ENCODE data around the gene ODAD2.

DNA sequence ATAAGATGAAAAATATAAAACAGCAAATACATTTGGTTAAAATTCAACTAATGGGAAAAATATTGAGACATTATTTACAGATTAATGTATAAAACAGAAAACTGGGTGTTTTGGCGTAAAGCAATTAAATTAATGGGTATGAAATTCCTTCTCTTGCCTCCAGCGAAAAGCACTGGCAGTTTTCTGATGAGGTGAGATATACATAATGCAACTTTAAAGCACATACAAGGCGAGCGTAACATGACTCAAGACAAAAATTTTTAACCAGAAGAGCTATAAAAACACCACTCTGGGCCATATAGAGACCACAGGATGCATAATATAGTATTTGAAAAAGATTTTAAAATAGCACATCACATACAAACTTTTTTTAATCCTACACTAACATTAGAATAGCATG, 120.6 kb downstream of the ODAD2 start:
- TF ChIP-seq, protein P1, sequence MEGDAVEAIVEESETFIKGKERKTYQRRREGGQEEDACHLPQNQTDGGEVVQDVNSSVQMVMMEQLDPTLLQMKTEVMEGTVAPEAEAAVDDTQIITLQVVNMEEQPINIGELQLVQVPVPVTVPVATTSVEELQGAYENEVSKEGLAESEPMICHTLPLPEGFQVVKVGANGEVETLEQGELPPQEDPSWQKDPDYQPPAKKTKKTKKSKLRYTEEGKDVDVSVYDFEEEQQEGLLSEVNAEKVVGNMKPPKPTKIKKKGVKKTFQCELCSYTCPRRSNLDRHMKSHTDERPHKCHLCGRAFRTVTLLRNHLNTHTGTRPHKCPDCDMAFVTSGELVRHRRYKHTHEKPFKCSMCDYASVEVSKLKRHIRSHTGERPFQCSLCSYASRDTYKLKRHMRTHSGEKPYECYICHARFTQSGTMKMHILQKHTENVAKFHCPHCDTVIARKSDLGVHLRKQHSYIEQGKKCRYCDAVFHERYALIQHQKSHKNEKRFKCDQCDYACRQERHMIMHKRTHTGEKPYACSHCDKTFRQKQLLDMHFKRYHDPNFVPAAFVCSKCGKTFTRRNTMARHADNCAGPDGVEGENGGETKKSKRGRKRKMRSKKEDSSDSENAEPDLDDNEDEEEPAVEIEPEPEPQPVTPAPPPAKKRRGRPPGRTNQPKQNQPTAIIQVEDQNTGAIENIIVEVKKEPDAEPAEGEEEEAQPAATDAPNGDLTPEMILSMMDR (IDR thresholded peaks at IDR 0.05; ENCODE audit: insufficient read depth, low read depth, low read length) = no peak
- TF ChIP-seq EZH2 (IDR thresholded peaks at IDR 0.05; ENCODE audit: insufficient read depth, low read length) = no peak

Data from astrocyte (in vitro differentiated cells and primary cell).